Activated CD4-positive, alpha-beta T cell treated with anti-CD3 and anti-CD28 coated beads for 1 hour (primary cell): Measurements from ENCODE around the gene AKAP1.
A peak's percentile ranks its signal among the peaks of the same experiment; 100 is the strongest.
"Not testable (repeated sequence)": the region's sequence is repeated elsewhere in the genome, so short reads cannot be mapped to it uniquely, and the experiment has no call there.

Experiments used
- DNase-seq: peaks from one replicate; pipeline ENCODE4 v3.0.0-alpha.2; 2020

Gene AKAP1

GRCh38 chr17:57075785-57076184 lies 9.3 kb upstream of the AKAP1 start:
- DNase-seq = no peak

- DNase-seq = no peak
These were observed 8.0 kb upstream of the AKAP1 start for GRCh38 chr17:57077000-57077399.

- DNase-seq = no peak
These were observed 6.8 kb upstream of the AKAP1 start for GRCh38 chr17:57078274-57078673.

- no peak for DNase-seq
These were observed 4.3 kb upstream of the AKAP1 start for GRCh38 chr17:57080718-57081117.

- no peak for DNase-seq
These were observed 2.6 kb upstream of the AKAP1 start for GRCh38 chr17:57082441-57082840.

GRCh38 chr17:57084361-57084801 lies 665 bp upstream of the AKAP1 start:
- DNase-seq = no peak

GRCh38 chr17:57085448-57086068 lies 512 bp downstream of the AKAP1 start:
- peak; percentile 44 for DNase-seq

- peak; percentile 10 for DNase-seq
These were observed 1.3 kb downstream of the AKAP1 start for GRCh38 chr17:57086069-57086930.

- DNase-seq = no peak
These were observed 3.3 kb downstream of the AKAP1 start for GRCh38 chr17:57088298-57088697.

- no peak for DNase-seq
These were observed 4.3 kb downstream of the AKAP1 start for GRCh38 chr17:57089391-57089790.

GRCh38 chr17:57090560-57091185 lies 5.6 kb downstream of the AKAP1 start:
- no peak for DNase-seq

- no peak for DNase-seq
These were observed 6.2 kb downstream of the AKAP1 start for GRCh38 chr17:57091186-57091618.

GRCh38 chr17:57092171-57092570 lies 7.1 kb downstream of the AKAP1 start:
- no peak for DNase-seq

GRCh38 chr17:57092779-57093178 lies 7.7 kb downstream of the AKAP1 start:
- no peak for DNase-seq

GRCh38 chr17:57096472-57097202 lies 11.6 kb downstream of the AKAP1 start:
- DNase-seq = no peak

- no peak for DNase-seq
These were observed 12.9 kb downstream of the AKAP1 start for GRCh38 chr17:57097832-57098421.

GRCh38 chr17:57099165-57099564 lies 14.1 kb downstream of the AKAP1 start:
- no peak for DNase-seq

- DNase-seq = no peak
These were observed 17.1 kb downstream of the AKAP1 start for GRCh38 chr17:57102122-57102521.

GRCh38 chr17:57102660-57103059 lies 17.6 kb downstream of the AKAP1 start:
- not testable (repeated sequence) for DNase-seq

- DNase-seq = no peak
These were observed 19.6 kb downstream of the AKAP1 start for GRCh38 chr17:57104461-57105175.

- no peak for DNase-seq
These were observed 20.5 kb downstream of the AKAP1 start for GRCh38 chr17:57105591-57105990.
